Hepatocyte (in vitro differentiated cells): Measurements from ENCODE around the gene CAB39.

ENCODE experiments used
- CTCF ChIP-seq: fragments of 200-600 bp; sonication (generic); IDR thresholded peaks from 2 replicates; pipeline ENCODE4 v1.5.1; 2016; ENCODE audit warnings: antibody characterized with exemption, mild to moderate bottlenecking; ENCODE audit not compliant: poor library complexity
- EZH2 ChIP-seq: fragments of 200-600 bp; sonication (generic); IDR thresholded peaks from 2 replicates; pipeline ENCODE4 v1.6.1; 2016; ENCODE audit warnings: antibody characterized with exemption, mild to moderate bottlenecking, borderline replicate concordance

GRCh38 chr2:230690439-230690838, 22.2 kb upstream of the CAB39 start:
- TF ChIP-seq CTCF, result no peak
- no peak for TF ChIP-seq EZH2
